ENCODE results near the gene URB2. TPM values are rescaled to one million over a fixed set of nuclear protein-coding genes. Genes with fewer than 3 reads are reported as not detected.
A peak's percentile ranks its signal among the peaks of the same experiment; 100 is the strongest.
"Not testable (repeated sequence)": the region's sequence is repeated elsewhere in the genome, so short reads cannot be mapped to it uniquely, and the experiment has no call there.

URB2 gene
- total RNA-seq, 4 donors from 2014 or later = 7.8 to 14.1 (median 11.0) TPM

DNA sequence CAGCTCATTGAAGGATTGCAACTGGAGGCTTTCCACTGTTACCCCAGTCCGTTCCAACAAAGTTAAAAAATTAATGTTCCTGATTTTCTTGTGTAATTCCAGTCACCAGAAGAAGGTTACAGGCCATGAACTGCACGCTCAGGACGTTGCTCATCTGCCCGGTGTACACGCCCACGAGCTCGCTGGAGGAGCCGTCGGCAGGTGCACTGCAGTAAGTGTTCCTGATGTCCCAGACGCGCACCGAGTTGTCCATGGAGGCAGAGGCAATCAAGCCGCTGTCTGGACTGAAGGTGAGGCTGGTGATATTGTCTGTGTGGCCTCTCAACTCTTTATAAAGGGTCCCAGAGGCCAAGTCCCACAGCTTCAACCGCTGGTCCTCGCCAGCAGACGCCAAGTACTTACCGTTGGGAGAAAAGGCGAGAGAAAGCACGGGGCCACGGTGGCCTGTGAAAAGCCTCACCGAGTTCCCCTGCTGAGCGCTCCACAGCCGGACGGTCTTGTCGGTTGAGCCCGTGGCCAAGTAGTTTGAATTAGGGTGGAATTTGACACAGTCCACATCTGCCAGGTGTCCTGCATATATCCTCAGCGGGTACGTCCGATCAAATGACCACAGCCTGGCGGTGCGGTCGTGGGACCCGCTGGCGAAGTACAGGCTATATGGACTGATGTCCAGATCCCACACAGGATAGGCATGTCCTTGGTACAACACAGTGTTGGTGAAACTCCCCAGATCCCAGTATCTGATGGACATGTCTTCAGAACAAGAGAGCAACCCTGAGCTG is 31.6 kb upstream of the URB2 start:
- H3K36me3 ChIP-seq = peaks cover 6 to 50% (median 9%) of the 10 kb centered on the region in 3 donors
- H3K4me1 ChIP-seq = peaks cover 0 to 42% (median 2%) of the 10 kb centered on the region in 3 donors
- 94 to 95% methylated on average over 32 to 34 of the region's 34 CpGs for WGBS, 2 donors
- no peak for TF ChIP-seq POLR2A (IDR thresholded peaks at IDR 0.05)
- TF ChIP-seq, protein P1, sequence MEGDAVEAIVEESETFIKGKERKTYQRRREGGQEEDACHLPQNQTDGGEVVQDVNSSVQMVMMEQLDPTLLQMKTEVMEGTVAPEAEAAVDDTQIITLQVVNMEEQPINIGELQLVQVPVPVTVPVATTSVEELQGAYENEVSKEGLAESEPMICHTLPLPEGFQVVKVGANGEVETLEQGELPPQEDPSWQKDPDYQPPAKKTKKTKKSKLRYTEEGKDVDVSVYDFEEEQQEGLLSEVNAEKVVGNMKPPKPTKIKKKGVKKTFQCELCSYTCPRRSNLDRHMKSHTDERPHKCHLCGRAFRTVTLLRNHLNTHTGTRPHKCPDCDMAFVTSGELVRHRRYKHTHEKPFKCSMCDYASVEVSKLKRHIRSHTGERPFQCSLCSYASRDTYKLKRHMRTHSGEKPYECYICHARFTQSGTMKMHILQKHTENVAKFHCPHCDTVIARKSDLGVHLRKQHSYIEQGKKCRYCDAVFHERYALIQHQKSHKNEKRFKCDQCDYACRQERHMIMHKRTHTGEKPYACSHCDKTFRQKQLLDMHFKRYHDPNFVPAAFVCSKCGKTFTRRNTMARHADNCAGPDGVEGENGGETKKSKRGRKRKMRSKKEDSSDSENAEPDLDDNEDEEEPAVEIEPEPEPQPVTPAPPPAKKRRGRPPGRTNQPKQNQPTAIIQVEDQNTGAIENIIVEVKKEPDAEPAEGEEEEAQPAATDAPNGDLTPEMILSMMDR (IDR thresholded peaks at IDR 0.05) = no peak
- no peak overlapping the region for H3K27ac ChIP-seq
- intact Hi-C loops (cut with DNase I) = no loop called here
- no peak for DNase-seq
- H3K4me3 ChIP-seq = no peak overlapping the region
- H3K9me3 ChIP-seq = no peaks in the 10 kb centered on the region
- H3K27me3 ChIP-seq = no peaks in the 10 kb centered on the region

DNA sequence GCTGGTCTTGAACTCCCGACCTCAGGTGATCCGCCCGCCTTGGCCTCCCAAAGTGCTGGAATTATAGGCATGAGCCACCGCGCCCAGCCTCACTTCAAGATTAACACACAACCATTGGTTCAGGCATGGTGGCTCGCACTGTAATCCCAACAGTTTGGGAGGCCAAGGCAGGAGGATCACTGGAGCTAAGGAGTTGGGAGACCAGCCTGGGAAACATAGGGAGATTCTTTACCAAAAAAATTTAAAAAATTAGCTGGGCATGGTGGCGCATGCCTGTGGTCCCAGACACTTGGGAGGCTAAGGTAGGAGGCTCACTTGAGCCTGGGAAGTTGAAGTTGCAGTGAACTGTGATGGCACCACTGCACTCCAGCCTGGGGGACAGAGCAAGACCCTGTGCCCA is 30.2 kb upstream of the URB2 start:
- peaks cover 6 to 64% (median 9%) of the 10 kb centered on the region in 3 donors for H3K36me3 ChIP-seq
- DNase-seq; intact Hi-C loops (cut with DNase I); H3K4me3 ChIP-seq; H3K27me3 ChIP-seq; H3K9me3 ChIP-seq: not testable (repeated sequence)
- peak overlapping the region in 3 of 4 donors; percentile 59 to 85 (median 83) for H3K27ac ChIP-seq
- WGBS, 2 donors = 100% methylated on average over 1 to 2 of the region's 7 CpGs
- peaks cover 0 to 34% (median 2%) of the 10 kb centered on the region in 3 donors for H3K4me1 ChIP-seq

DNA sequence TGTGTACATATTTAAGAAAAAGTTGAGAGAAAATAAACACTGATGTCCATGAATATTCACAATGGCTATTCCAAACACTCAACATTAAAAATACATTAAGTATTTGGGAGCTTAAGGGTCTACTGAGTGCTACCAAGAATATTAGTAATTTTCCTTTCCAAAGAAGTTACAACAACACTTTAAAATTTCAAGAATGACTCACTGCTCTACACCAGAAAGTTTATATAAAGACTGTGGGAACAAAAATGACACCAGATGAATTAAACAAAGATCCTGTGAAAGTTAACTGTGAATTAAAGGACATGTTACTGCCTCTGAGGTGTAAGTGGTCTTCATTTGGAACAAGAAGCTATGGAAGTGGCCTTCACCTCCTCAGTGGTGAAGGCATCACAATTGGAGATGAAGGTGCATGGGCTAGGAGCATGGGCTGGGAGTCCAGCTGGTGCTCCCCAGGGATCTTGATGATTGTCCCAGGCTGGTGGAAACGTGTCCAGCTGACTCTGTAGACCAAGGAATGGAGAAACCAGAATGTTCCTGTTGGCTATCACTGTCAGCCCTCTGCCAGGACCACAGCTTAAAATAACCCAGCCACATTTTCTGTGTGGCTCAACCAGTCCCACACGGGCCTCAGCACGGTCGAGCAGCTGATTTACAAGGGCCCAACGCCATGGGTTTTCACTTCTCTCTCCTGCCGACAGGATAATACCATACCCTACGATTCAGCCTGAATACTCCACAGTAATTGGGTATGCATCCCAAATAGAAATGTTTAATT is 28.9 kb upstream of the URB2 start:
- Histone ChIP-seq H3K27me3 (no peaks in the 10 kb centered on the region), H3K27ac (peak overlapping the region; percentile 14 to 85 (median 71)), H3K36me3 (peaks cover 9 to 64% (median 10%) of the 10 kb centered on the region in 3 donors), H3K9me3 (no peaks in the 10 kb centered on the region), H3K4me1 (peaks cover 0 to 34% (median 2%) of the 10 kb centered on the region in 3 donors), H3K4me3 (peak overlapping the region in 1 of 4 donors; percentile 12)
- intact Hi-C loops (cut with DNase I) = no loop called here
- WGBS, 2 donors = 65 to 66% methylated on average over 7 of the region's 7 CpGs
- DNase-seq = no peak
- TF ChIP-seq, protein P1 (IDR thresholded peaks at IDR 0.05) = no peak
- TF ChIP-seq POLR2A (IDR thresholded peaks at IDR 0.05) = no peak

DNA sequence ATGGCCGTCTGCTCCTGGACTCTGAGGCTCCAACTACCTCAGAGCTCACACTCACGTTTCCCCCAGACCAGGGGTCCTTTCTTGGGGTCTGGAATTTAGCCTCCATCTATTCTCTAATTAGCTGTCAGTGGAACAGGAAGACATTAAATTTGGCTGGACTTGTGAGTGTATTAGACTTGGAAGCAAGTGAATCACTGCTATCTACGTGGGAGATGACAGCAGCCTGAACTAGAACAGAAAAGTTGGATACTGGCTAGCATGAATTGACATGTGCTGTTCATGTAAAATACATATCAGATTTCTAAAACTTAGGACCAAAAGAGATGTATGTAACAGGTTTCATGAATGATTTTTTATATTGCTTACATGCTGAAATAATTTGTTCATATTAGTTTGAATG is 28.2 kb upstream of the URB2 start:
- H3K4me3 ChIP-seq = peak overlapping the region in 1 of 4 donors; percentile 12
- TF ChIP-seq, protein P1 (IDR thresholded peaks at IDR 0.05) = no peak
- no peak for TF ChIP-seq POLR2A (IDR thresholded peaks at IDR 0.05)
- H3K27ac ChIP-seq = peak overlapping the region; percentile 40 to 85 (median 71)
- H3K27me3 ChIP-seq = no peaks in the 10 kb centered on the region
- 59 to 83% methylated on average over 3 of the region's 3 CpGs for WGBS, 2 donors
- peaks cover 12 to 66% (median 18%) of the 10 kb centered on the region in 3 donors for H3K36me3 ChIP-seq
- intact Hi-C loops (cut with DNase I) = no loop called here
- DNase-seq = no peak
- H3K4me1 ChIP-seq = peaks cover 0 to 34% (median 2%) of the 10 kb centered on the region in 3 donors
- no peaks in the 10 kb centered on the region for H3K9me3 ChIP-seq

DNA sequence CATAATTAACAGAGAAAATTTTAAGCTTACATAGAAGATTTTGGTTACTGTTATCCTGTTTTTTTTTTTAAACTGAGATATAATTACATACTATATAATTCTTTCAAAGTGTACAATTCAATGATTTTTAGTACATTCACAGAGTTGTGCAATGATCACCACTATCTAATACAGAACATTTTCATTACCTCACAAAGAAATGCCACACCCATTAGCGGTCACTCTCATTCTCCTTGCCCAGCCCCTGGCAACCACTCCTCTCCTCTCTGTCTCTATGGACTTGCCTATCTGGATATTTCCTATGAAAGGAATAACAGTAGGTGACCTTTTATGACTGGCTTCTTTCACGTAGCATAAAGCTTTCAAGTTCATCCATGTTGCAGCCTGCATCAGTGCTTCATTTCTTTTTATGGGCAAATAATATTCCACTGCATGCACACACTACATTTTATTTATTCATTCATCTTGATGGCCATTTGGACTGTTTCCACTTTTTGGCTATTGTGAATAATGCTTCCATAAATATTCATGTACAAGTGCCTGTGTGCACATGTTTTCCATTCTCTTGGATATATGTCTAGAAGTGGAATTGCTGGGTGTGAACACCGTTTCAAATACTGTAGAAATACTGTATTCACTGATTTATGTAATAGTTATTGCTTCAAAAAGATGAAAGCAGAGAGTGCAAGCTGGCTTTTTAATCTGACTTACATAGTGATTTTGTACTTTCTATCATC is 26.7 kb upstream of the URB2 start:
- intact Hi-C loops (cut with DNase I) = no loop called here
- WGBS, 2 donors = 55 to 62% methylated on average over 3 of the region's 3 CpGs
- TF ChIP-seq, protein P1 (IDR thresholded peaks at IDR 0.05) = no peak
- TF ChIP-seq POLR2A (IDR thresholded peaks at IDR 0.05) = no peak
- H3K4me3 ChIP-seq = no peak overlapping the region
- DNase-seq = no peak
- H3K9me3 ChIP-seq = no peaks in the 10 kb centered on the region
- H3K27ac ChIP-seq = peak overlapping the region in 1 of 4 donors; percentile 59
- no peaks in the 10 kb centered on the region for H3K27me3 ChIP-seq
- peaks cover 9 to 66% (median 13%) of the 10 kb centered on the region in 3 donors for H3K36me3 ChIP-seq
- H3K4me1 ChIP-seq = peaks cover 0 to 34% (median 2%) of the 10 kb centered on the region in 3 donors
